Cerebellar cortex (tissue), 1 donor: Measurements from ENCODE around the gene SNX17.
A peak's percentile ranks its signal among the peaks of the same experiment; 100 is the strongest.

Source experiments
- DNase-seq: peaks from one replicate; pipeline ENCODE4 v3.0.0-alpha.2; 2015; ENCODE audit warnings: low spot score

The SNX17 gene

DNA sequence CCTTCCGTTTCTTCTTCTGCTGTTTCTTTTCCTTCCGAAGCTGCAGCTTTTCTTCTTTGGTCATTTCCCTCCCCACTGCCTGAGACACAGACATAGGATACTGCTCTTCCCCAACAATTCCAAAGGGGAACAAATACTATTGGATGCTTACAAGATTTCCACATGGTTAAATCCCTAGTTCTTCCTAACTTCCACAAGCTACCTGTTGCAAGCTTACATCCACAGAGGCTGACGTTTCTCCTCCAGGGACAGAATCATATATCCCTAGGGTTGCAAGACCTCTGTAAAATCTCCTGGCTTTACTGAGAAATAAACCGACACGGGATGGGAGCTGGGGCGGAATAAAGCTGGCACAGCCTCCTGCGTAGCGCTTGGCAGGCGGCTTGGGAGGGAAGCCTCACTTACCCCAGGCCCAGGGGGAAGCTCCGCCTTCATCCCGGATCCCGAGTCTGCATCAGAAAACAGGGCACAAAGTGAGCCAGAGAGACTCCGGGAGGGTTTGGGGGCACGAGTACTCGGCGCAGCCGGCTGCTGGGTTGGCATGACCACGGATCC is 868 bp upstream of the SNX17 start:
- peak; percentile 39 for DNase-seq

GRCh38 chr2:27370816-27371620 is 602 bp downstream of the SNX17 start:
- DNase-seq = no peak

GRCh38 chr2:27372937-27373336 is 2.5 kb downstream of the SNX17 start:
- no peak for DNase-seq

DNA sequence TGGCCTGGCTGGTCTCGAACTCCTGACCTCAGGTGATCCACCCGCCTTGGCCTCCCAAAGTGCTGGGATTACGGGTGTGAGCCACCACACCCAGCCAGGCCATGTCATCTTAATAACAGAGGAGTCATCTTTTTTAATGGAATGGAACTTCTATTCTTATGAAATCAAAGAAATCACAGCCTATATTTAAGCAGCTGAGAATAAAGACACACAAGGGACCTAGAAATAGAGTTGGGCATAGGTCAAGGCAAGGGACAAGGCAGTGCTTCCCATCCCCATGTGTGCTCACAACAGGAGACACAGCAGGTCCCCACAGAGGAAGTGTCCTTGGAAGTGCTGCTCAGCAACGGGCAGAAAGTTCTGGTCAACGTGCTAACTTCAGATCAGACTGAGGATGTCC is 3.2 kb downstream of the SNX17 start:
- no peak for DNase-seq

DNA sequence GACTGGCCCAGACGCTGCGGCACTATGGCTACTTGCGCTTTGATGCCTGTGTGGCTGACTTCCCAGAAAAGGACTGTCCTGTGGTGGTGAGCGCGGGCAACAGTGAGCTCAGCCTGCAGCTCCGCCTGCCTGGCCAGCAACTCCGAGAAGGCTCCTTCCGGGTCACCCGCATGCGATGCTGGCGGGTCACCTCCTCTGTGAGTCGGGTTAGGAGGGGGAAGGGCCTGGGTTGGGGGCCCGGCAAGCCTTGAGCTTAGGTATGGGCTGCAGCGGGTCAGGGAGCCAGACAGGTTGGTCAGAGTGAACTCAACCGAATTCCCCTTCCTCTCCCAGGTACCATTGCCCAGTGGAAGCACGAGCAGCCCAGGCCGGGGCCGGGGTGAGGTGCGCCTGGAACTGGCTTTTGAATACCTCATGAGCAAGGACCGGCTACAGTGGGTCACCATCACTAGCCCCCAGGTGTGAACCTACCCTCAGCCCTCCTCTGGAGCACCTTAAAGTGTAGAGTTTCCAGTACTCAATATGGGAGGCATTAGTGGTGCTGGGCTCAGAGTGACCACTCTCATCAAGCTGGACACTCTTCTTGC is 5.2 kb downstream of the SNX17 start:
- no peak for DNase-seq

- no peak for DNase-seq
These were observed 5.9 kb downstream of the SNX17 start for GRCh38 chr2:27376151-27376865.

DNA sequence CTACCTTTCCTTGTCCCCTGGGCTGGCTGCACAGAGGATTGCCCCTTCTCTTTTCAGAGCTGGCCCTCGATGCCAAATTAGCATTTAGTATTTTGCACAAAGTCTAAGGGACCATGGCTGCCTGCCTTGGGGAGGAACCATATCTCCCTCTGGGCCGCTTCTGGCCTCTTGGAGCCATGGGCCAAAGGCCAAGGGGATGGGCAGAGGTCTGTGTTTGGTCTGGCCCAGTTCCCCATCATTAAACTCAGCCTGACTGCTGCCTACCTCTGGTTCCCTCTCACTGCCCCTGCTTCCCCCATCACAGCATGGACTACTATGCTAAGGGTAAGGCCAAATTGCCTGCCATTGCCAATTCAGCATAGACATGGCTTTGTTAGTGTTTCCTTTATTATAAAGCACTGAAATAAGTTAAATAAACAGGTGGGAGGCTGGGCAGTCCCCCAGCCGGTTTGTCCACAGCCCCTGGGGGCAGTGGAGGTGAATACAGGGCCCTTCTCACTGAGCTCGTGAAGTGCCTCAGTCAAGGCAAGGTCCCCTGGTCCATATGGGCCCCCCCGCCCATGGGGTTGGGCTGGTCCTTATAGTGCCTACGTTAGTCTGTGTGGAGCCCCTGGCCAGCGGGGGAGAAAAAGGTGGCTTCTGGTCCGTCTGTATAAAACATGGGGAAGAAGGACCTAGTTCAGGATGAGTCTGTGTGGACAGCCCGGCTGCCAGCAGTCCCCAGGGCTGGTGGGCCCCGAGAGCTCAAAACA is 6.6 kb downstream of the SNX17 start:
- no peak for DNase-seq

GRCh38 chr2:27377618-27378095 is 7.2 kb downstream of the SNX17 start:
- DNase-seq = no peak

DNA sequence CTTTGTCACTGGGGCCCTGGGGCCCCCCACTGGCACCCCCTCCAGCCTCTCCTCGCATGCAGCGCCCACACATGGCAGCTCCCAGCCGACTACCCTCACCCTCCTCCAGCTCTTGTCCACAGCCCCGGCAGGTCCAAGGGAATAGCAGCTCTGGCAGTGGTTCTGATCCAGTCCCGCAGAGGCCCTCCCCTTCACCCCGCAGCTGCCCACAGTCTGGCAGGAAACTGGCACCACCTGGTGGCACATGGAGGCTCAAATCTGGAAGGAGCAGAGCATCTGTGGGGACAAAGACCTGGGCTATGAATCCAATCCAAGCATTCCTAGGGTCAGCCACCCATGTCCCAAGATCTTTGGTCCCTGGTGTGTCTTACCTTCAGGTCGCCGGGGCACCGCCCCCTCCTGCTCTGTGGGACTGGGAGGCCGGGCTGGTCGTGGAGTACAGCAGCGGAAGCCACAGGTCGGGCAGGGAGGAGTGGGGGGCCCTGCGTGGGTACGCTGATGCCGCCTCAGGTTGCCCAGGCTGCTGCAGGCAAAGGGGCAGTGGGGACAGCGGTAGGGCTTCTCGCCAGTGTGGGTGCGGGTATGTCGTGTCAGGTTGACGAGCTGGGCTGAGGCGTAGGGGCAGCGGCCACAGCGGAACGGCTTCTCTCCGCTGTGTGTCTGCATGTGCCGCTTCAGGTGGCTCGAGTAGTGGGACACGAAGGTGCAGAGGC is 7.8 kb downstream of the SNX17 start:
- DNase-seq = no peak

GRCh38 chr2:27378809-27379290 is 8.4 kb downstream of the SNX17 start:
- DNase-seq = no peak

- no peak for DNase-seq
These were observed 9.0 kb downstream of the SNX17 start for GRCh38 chr2:27379383-27379835.

GRCh38 chr2:27379836-27380625 is 9.6 kb downstream of the SNX17 start:
- DNase-seq = peak; percentile 48

GRCh38 chr2:27380626-27381545 is 10.5 kb downstream of the SNX17 start, which contains the start of gene ZNF513:
ZNF513 (minus strand) TSS chr2:27380734; CDS start chr2:27380526, 208 bp downstream.
- DNase-seq = peak; percentile 96

GRCh38 chr2:27381577-27382181 is 11.3 kb downstream of the SNX17 start:
- no peak for DNase-seq

DNA sequence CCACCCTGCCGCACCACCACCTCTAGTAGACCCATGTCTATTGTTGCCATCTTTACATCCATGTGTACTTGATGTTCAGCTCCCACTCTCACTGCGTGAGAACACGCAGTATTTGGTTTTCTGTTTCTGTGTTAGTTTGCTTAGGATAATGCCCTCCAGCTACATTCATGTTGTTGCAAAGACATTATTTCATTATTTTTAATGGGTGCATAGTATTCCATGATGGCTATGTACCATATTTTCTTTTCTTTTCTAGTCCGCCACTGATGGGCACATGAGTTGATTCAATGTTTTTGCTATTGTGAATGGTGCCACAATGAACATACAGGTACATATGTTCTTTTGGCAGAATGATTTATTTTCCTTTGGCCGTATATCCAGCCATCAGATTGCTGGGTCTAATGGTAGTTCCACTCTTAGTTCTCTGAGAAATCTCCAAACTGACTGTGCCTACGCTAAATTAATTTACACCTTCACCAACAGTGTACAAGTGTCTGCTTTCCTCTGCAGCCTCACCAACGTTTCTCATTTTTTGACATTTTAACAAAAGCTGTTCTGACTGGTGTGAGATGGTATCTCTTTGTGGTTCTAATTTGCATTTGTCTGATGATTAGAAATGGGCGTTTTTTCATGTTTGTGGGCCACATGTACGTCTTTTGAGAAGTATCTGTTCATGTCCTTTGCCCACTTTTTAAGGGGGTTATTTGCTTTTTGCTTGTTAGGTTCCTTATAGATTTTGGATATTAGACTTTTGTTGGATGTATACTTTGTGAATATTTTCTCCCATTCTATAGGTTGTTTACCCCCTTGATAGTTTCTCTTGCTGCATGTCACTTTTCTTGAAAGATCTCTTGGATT is 20.6 kb downstream of the SNX17 start:
- no peak for DNase-seq

- DNase-seq = no peak
These were observed 22.8 kb downstream of the SNX17 start for GRCh38 chr2:27393225-27393624.

- DNase-seq = no peak
These were observed 28.5 kb downstream of the SNX17 start for GRCh38 chr2:27398962-27399361.
